WTC11 (cell line): ENCODE measurements around the gene DRGX. TPM values are rescaled to one million over a fixed set of nuclear protein-coding genes. Genes with fewer than 3 reads are reported as not detected.

ENCODE experiments used
- ATAC-seq: fragments of 200-7000 bp; cut with Tn5 transposase; 2 replicates; pipeline ENCODE4 v1.10.0; 2021; ENCODE audit warnings: mild to moderate bottlenecking, moderate library complexity
- CTCF ChIA-PET: fragments of 300-600 bp; sonication (Branson Sonifier 250); formaldehyde crosslinking; loops from one replicate; lab custom pipeline; 2021; ENCODE audit warnings: antibody characterized with exemption; lab: Charles Lee
- POLR2A ChIA-PET: fragments of 350-600 bp; sonication (Branson Sonifier 250); formaldehyde crosslinking; loops from one replicate; lab custom pipeline; 2021; ENCODE audit warnings: antibody characterized with exemption; lab: Charles Lee
- DNase-seq: peaks from one replicate; pipeline ENCODE4 v3.0.0; 2021; ENCODE audit warnings: low spot score
- H3K27ac Mint-ChIP-seq: 2 replicates; pipeline ENCODE4 v1.8.0; 2021; ENCODE audit warnings: mixed read lengths
- H3K27me3 Mint-ChIP-seq: 2 replicates; pipeline ENCODE4 v1.8.0; 2021; ENCODE audit warnings: low read depth, mild to moderate bottlenecking, moderate library complexity, mixed read lengths
- H3K36me3 Mint-ChIP-seq: 2 replicates; pipeline ENCODE4 v1.8.0; 2021; ENCODE audit warnings: mixed read lengths
- H3K4me1 Mint-ChIP-seq: 2 replicates; pipeline ENCODE4 v1.8.0; 2022; ENCODE audit warnings: mixed read lengths
- H3K4me3 Mint-ChIP-seq: 2 replicates; pipeline ENCODE4 v1.8.0; 2021; ENCODE audit warnings: mild to moderate bottlenecking, moderate library complexity, mixed read lengths
- H3K9me3 Mint-ChIP-seq: 2 replicates; pipeline ENCODE4 v1.8.0; 2021; ENCODE audit warnings: mixed read lengths
- ESRRA ChIP-seq: sonication (generic); formaldehyde crosslinking; IDR thresholded peaks from 2 replicates; pipeline ENCODE4 v1.8.1; 2022; ENCODE audit warnings: mild to moderate bottlenecking, missing genetic modification reagents, borderline replicate concordance
- FOXK1 ChIP-seq: sonication (generic); formaldehyde crosslinking; IDR thresholded peaks from 2 replicates; pipeline ENCODE4 v1.8.0; 2022; ENCODE audit warnings: mild to moderate bottlenecking, moderate library complexity, missing genetic modification reagents
- FOXP1 ChIP-seq: sonication (generic); formaldehyde crosslinking; IDR thresholded peaks from 2 replicates; pipeline ENCODE4 v1.8.0; 2022; ENCODE audit warnings: missing genetic modification reagents, mild to moderate bottlenecking, moderate library complexity, borderline replicate concordance
- GABPB1 ChIP-seq: sonication (generic); formaldehyde crosslinking; IDR thresholded peaks from 2 replicates; pipeline ENCODE4 v1.8.1; 2023; ENCODE audit warnings: mild to moderate bottlenecking, missing genetic modification reagents
- IRF2 ChIP-seq: sonication (generic); formaldehyde crosslinking; IDR thresholded peaks from 2 replicates; pipeline ENCODE4 v1.8.0; 2022; ENCODE audit warnings: low read depth, missing genetic modification reagents, borderline replicate concordance
- JAZF1 ChIP-seq: fragments of 250-450 bp; sonication (Bioruptor Pico); IDR thresholded peaks from 2 replicates; pipeline ENCODE4 v1.9.0; 2021; ENCODE audit warnings: moderate library complexity, mild to moderate bottlenecking, inconsistent platforms
- NFATC4 ChIP-seq: fragments of 250-450 bp; sonication (Bioruptor Pico); IDR thresholded peaks from 2 replicates; pipeline ENCODE4 v1.9.0; 2021; ENCODE audit warnings: mild to moderate bottlenecking
- PRRX2 ChIP-seq: fragments of 250-450 bp; sonication (Bioruptor Pico); IDR thresholded peaks from 2 replicates; pipeline ENCODE4 v1.8.0; 2021; ENCODE audit warnings: mild to moderate bottlenecking
- RELA ChIP-seq: sonication (generic); formaldehyde crosslinking; IDR thresholded peaks from 2 replicates; pipeline ENCODE4 v1.8.1; 2022; ENCODE audit warnings: missing genetic modification reagents, mild to moderate bottlenecking, borderline replicate concordance
- TEAD1 ChIP-seq: sonication (generic); formaldehyde crosslinking; IDR thresholded peaks from 2 replicates; pipeline ENCODE4 v1.8.0; 2022; ENCODE audit warnings: mild to moderate bottlenecking, missing genetic modification reagents
- TEAD4 ChIP-seq: sonication (generic); formaldehyde crosslinking; IDR thresholded peaks from 2 replicates; pipeline ENCODE4 v1.8.0; 2022; ENCODE audit warnings: mild to moderate bottlenecking, missing genetic modification reagents
- ZBTB21 ChIP-seq: sonication (generic); formaldehyde crosslinking; IDR thresholded peaks from 2 replicates; pipeline ENCODE4 v1.8.1; 2023; ENCODE audit warnings: mild to moderate bottlenecking, missing genetic modification reagents, borderline replicate concordance
- ZNF121 ChIP-seq: sonication (generic); formaldehyde crosslinking; IDR thresholded peaks from 2 replicates; pipeline ENCODE4 v1.8.0; 2023; ENCODE audit warnings: missing genetic modification reagents
- ZNF263 ChIP-seq: sonication (generic); formaldehyde crosslinking; IDR thresholded peaks from 2 replicates; pipeline ENCODE4 v1.8.1; 2022; ENCODE audit warnings: low read depth, mild to moderate bottlenecking, moderate library complexity, missing genetic modification reagents
- ZNF423 ChIP-seq: fragments of 250-450 bp; sonication (Bioruptor Pico); IDR thresholded peaks from 2 replicates; pipeline ENCODE4 v2.1.2; 2022; ENCODE audit warnings: mild to moderate bottlenecking, moderate library complexity
- total RNA-seq: library from RNA; stranded (reverse); gene quantifications from 3 replicates; pipeline ENCODE4 v1.2.3, GENCODE V29; 2021
- TF ChIP-seq, protein P1 (sequence below): fragments of 250-450 bp; sonication (Bioruptor Pico); IDR thresholded peaks from 2 replicates; pipeline ENCODE4 v2.1.2; 2022; ENCODE audit warnings: mild to moderate bottlenecking, moderate library complexity
- TF ChIP-seq, protein P2 (sequence below): sonication (generic); formaldehyde crosslinking; IDR thresholded peaks from 2 replicates; pipeline ENCODE4 v1.8.0; 2023; ENCODE audit warnings: missing genetic modification reagents, mild to moderate bottlenecking, borderline replicate concordance
- TF ChIP-seq, protein P3 (sequence below): sonication (generic); formaldehyde crosslinking; IDR thresholded peaks from 2 replicates; pipeline ENCODE4 v1.8.1; 2023; ENCODE audit warnings: mild to moderate bottlenecking, missing genetic modification reagents, moderate library complexity
- TF ChIP-seq, protein P4 (sequence below): sonication (generic); formaldehyde crosslinking; IDR thresholded peaks from 2 replicates; pipeline ENCODE4 v1.8.1; 2022; ENCODE audit warnings: low read depth, missing genetic modification reagents, borderline replicate concordance
- TF ChIP-seq, protein P5 (sequence below): sonication (generic); formaldehyde crosslinking; IDR thresholded peaks from 2 replicates; pipeline ENCODE4 v1.8.1; 2023; ENCODE audit warnings: mild to moderate bottlenecking, missing genetic modification reagents
- TF ChIP-seq, protein P6 (sequence below): sonication (generic); formaldehyde crosslinking; IDR thresholded peaks from 2 replicates; pipeline ENCODE4 v1.8.1; 2022; ENCODE audit warnings: mild to moderate bottlenecking, moderate library complexity, missing genetic modification reagents
- TF ChIP-seq, protein P7 (sequence below): sonication (generic); formaldehyde crosslinking; conservative IDR thresholded peaks from 2 replicates; pipeline ENCODE4 v1.8.1; 2022; ENCODE audit warnings: mild to moderate bottlenecking, missing genetic modification reagents
- TF ChIP-seq, protein P8 (sequence below): sonication (generic); formaldehyde crosslinking; IDR thresholded peaks from 2 replicates; pipeline ENCODE4 v1.8.0; 2023; ENCODE audit warnings: mild to moderate bottlenecking, missing genetic modification reagents

The DRGX gene
- total RNA-seq, 1 experiment from 2014 or later, result not detected

DNA sequence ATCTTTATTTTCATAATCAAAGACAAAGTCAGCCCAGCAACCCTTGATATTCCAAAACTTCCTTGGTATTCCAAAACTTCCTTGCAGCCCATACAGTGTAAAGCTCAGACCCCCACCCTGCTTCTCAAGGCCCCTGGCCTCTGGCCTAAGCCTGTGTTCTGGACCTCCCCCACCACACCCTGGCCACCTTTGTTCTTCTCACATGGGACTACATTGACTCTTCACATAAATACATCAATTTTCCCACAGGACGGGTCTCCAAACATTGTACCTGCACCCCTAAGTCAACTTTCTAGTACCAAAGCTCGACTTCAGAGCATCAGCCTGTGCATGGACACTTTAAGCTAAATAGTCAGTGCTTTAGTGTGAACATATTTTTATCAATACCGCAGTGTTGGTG is 40.7 kb downstream of the DRGX start:
- no peak for DNase-seq
- no peak for ATAC-seq
- POLR2A ChIA-PET, result no interaction called here
- TF ChIP-seq FOXP1 (CRISPR knock-in tag) (no peak), PRRX2 (no peak), ZBTB21 (CRISPR knock-in tag) (no peak), FOXK1 (CRISPR knock-in tag) (no peak), IRF2 (CRISPR knock-in tag) (no peak), TEAD4 (CRISPR knock-in tag) (no peak), ZNF423 (no peak), TEAD1 (CRISPR knock-in tag) (no peak), JAZF1 (no peak), NFATC4 (CRISPR knock-in tag) (no peak), ZNF263 (CRISPR knock-in tag) (no peak)
- TF ChIP-seq, protein P1, sequence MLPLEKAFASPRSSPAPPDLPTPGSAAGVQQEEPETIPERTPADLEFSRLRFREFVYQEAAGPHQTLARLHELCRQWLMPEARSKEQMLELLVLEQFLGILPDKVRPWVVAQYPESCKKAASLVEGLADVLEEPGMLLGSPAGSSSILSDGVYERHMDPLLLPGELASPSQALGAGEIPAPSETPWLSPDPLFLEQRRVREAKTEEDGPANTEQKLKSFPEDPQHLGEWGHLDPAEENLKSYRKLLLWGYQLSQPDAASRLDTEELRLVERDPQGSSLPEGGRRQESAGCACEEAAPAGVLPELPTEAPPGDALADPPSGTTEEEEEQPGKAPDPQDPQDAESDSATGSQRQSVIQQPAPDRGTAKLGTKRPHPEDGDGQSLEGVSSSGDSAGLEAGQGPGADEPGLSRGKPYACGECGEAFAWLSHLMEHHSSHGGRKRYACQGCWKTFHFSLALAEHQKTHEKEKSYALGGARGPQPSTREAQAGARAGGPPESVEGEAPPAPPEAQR, result no peak
- TF ChIP-seq, protein P2, sequence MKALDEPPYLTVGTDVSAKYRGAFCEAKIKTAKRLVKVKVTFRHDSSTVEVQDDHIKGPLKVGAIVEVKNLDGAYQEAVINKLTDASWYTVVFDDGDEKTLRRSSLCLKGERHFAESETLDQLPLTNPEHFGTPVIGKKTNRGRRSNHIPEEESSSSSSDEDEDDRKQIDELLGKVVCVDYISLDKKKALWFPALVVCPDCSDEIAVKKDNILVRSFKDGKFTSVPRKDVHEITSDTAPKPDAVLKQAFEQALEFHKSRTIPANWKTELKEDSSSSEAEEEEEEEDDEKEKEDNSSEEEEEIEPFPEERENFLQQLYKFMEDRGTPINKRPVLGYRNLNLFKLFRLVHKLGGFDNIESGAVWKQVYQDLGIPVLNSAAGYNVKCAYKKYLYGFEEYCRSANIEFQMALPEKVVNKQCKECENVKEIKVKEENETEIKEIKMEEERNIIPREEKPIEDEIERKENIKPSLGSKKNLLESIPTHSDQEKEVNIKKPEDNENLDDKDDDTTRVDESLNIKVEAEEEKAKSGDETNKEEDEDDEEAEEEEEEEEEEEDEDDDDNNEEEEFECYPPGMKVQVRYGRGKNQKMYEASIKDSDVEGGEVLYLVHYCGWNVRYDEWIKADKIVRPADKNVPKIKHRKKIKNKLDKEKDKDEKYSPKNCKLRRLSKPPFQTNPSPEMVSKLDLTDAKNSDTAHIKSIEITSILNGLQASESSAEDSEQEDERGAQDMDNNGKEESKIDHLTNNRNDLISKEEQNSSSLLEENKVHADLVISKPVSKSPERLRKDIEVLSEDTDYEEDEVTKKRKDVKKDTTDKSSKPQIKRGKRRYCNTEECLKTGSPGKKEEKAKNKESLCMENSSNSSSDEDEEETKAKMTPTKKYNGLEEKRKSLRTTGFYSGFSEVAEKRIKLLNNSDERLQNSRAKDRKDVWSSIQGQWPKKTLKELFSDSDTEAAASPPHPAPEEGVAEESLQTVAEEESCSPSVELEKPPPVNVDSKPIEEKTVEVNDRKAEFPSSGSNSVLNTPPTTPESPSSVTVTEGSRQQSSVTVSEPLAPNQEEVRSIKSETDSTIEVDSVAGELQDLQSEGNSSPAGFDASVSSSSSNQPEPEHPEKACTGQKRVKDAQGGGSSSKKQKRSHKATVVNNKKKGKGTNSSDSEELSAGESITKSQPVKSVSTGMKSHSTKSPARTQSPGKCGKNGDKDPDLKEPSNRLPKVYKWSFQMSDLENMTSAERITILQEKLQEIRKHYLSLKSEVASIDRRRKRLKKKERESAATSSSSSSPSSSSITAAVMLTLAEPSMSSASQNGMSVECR (CRISPR knock-in tag), result no peak
- TF ChIP-seq, protein P3, sequence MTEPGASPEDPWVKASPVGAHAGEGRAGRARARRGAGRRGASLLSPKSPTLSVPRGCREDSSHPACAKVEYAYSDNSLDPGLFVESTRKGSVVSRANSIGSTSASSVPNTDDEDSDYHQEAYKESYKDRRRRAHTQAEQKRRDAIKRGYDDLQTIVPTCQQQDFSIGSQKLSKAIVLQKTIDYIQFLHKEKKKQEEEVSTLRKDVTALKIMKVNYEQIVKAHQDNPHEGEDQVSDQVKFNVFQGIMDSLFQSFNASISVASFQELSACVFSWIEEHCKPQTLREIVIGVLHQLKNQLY (CRISPR knock-in tag), result no peak
- TF ChIP-seq, protein P4, sequence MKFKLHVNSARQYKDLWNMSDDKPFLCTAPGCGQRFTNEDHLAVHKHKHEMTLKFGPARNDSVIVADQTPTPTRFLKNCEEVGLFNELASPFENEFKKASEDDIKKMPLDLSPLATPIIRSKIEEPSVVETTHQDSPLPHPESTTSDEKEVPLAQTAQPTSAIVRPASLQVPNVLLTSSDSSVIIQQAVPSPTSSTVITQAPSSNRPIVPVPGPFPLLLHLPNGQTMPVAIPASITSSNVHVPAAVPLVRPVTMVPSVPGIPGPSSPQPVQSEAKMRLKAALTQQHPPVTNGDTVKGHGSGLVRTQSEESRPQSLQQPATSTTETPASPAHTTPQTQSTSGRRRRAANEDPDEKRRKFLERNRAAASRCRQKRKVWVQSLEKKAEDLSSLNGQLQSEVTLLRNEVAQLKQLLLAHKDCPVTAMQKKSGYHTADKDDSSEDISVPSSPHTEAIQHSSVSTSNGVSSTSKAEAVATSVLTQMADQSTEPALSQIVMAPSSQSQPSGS (CRISPR knock-in tag), result no peak
- TF ChIP-seq, all 79 proteins: peak for 0
- Mint-ChIP-seq H3K4me3 (no peak overlapping the region), H3K36me3 (no peaks in the 10 kb centered on the region), H3K27ac (no peak overlapping the region), H3K27me3 (peaks cover 2% of the 10 kb centered on the region; the same call in 1 of the 2 replicates), H3K4me1 (peaks cover 16% of the 10 kb centered on the region), H3K9me3 (peaks cover 13% of the 10 kb centered on the region)
- CTCF ChIA-PET, result interaction anchor here (1.6 to 1.9 kb wide), 2 partner anchors 31 to 53 kb away, joined by 6 read pairs; no protein-coding TSS in a partner anchor

DNA sequence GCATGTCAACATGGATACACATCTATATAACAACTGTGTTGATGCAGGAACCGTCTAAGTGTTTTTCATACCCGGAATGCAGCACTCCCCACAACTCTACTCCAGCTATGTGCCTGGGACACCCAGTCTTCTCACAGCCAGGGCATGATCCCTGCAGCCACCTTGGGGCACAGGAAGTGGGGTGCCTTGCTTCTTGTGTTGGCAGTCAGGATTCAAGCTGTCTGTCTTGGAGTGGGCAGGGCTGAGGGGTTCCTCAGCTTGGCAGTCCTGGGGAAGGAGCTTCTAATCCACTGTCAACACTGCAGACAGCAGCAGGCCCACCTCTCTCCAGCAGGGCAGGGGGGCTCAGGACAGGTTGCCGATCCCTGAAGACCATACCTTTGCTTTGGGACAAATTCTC is 41.3 kb downstream of the DRGX start:
- Mint-ChIP-seq H3K27me3 (peaks cover 2% of the 10 kb centered on the region; the same call in 1 of the 2 replicates), H3K9me3 (peaks cover 16% of the 10 kb centered on the region), H3K4me1 (peaks cover 10% of the 10 kb centered on the region; the same call in 1 of the 2 replicates), H3K4me3 (no peak overlapping the region), H3K27ac (no peak overlapping the region), H3K36me3 (no peaks in the 10 kb centered on the region)
- POLR2A ChIA-PET, result no interaction called here
- CTCF ChIA-PET, result interaction anchor here (1.6 to 1.9 kb wide), 2 partner anchors 30 to 54 kb away, joined by 6 read pairs; no protein-coding TSS in a partner anchor
- ATAC-seq (no peak), DNase-seq (no peak)
- TF ChIP-seq, protein P5, sequence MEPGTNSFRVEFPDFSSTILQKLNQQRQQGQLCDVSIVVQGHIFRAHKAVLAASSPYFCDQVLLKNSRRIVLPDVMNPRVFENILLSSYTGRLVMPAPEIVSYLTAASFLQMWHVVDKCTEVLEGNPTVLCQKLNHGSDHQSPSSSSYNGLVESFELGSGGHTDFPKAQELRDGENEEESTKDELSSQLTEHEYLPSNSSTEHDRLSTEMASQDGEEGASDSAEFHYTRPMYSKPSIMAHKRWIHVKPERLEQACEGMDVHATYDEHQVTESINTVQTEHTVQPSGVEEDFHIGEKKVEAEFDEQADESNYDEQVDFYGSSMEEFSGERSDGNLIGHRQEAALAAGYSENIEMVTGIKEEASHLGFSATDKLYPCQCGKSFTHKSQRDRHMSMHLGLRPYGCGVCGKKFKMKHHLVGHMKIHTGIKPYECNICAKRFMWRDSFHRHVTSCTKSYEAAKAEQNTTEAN (CRISPR knock-in tag), result no peak
- TF ChIP-seq RELA (CRISPR knock-in tag) (no peak), ZBTB21 (CRISPR knock-in tag) (no peak), ESRRA (CRISPR knock-in tag) (no peak), ZNF263 (CRISPR knock-in tag) (no peak), GABPB1 (no peak), ZNF121 (CRISPR knock-in tag) (no peak)
- TF ChIP-seq, protein P6, sequence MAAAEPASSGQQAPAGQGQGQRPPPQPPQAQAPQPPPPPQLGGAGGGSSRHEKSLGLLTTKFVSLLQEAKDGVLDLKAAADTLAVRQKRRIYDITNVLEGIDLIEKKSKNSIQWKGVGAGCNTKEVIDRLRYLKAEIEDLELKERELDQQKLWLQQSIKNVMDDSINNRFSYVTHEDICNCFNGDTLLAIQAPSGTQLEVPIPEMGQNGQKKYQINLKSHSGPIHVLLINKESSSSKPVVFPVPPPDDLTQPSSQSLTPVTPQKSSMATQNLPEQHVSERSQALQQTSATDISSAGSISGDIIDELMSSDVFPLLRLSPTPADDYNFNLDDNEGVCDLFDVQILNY, result no peak
- TF ChIP-seq, protein P7, sequence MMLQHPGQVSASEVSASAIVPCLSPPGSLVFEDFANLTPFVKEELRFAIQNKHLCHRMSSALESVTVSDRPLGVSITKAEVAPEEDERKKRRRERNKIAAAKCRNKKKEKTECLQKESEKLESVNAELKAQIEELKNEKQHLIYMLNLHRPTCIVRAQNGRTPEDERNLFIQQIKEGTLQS (CRISPR knock-in tag), result no peak
- TF ChIP-seq, protein P8, sequence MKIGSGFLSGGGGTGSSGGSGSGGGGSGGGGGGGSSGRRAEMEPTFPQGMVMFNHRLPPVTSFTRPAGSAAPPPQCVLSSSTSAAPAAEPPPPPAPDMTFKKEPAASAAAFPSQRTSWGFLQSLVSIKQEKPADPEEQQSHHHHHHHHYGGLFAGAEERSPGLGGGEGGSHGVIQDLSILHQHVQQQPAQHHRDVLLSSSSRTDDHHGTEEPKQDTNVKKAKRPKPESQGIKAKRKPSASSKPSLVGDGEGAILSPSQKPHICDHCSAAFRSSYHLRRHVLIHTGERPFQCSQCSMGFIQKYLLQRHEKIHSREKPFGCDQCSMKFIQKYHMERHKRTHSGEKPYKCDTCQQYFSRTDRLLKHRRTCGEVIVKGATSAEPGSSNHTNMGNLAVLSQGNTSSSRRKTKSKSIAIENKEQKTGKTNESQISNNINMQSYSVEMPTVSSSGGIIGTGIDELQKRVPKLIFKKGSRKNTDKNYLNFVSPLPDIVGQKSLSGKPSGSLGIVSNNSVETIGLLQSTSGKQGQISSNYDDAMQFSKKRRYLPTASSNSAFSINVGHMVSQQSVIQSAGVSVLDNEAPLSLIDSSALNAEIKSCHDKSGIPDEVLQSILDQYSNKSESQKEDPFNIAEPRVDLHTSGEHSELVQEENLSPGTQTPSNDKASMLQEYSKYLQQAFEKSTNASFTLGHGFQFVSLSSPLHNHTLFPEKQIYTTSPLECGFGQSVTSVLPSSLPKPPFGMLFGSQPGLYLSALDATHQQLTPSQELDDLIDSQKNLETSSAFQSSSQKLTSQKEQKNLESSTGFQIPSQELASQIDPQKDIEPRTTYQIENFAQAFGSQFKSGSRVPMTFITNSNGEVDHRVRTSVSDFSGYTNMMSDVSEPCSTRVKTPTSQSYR (CRISPR knock-in tag), result no peak
